Measurements from ENCODE around the gene COL25A1.
"Not testable (repeated sequence)": the region's sequence is repeated elsewhere in the genome, so short reads cannot be mapped to it uniquely, and the experiment has no call there.

Gene COL25A1

GRCh38 chr4:109072595-109072994 is 229.9 kb downstream of the COL25A1 start:
- no peak for TF ChIP-seq CTCF (IDR thresholded peaks at IDR 0.05; ENCODE audit: extremely low read depth, missing control alignments)
- DNase-seq (ENCODE audit: low spot score): no peak

GRCh38 chr4:109070677-109071076 is 231.8 kb downstream of the COL25A1 start:
- not testable (repeated sequence) for DNase-seq (ENCODE audit: low spot score)

- TF ChIP-seq CTCF (IDR thresholded peaks at IDR 0.05; ENCODE audit: extremely low read depth, missing control alignments): no peak
- no peak for DNase-seq (ENCODE audit: low spot score)
Observed at GRCh38 chr4:109067508-109068235, 234.8 kb downstream of the COL25A1 start.

GRCh38 chr4:109065006-109065405 is 237.5 kb downstream of the COL25A1 start:
- no peak for DNase-seq (ENCODE audit: low spot score)
- no peak for TF ChIP-seq CTCF (IDR thresholded peaks at IDR 0.05; ENCODE audit: extremely low read depth, missing control alignments)

- TF ChIP-seq CTCF (IDR thresholded peaks at IDR 0.05; ENCODE audit: extremely low read depth, missing control alignments): no peak
- no peak for DNase-seq (ENCODE audit: low spot score)
Observed at GRCh38 chr4:109053257-109053656, 249.2 kb downstream of the COL25A1 start.

- TF ChIP-seq CTCF (IDR thresholded peaks at IDR 0.05; ENCODE audit: extremely low read depth, missing control alignments): no peak
- DNase-seq (ENCODE audit: low spot score): no peak
Observed at GRCh38 chr4:109052821-109053220, 249.6 kb downstream of the COL25A1 start.

- TF ChIP-seq CTCF (IDR thresholded peaks at IDR 0.05; ENCODE audit: extremely low read depth, missing control alignments): no peak
- no peak for DNase-seq (ENCODE audit: low spot score)
Observed at GRCh38 chr4:109051054-109051453, 251.4 kb downstream of the COL25A1 start.

- TF ChIP-seq CTCF (IDR thresholded peaks at IDR 0.05; ENCODE audit: extremely low read depth, missing control alignments): no peak
- DNase-seq (ENCODE audit: low spot score): no peak
Observed at GRCh38 chr4:109049926-109050325, 252.5 kb downstream of the COL25A1 start.
